ENCODE data around the gene OR2L8.
A peak's percentile ranks its signal among the peaks of the same experiment; 100 is the strongest.
"Not testable (repeated sequence)": the region's sequence is repeated elsewhere in the genome, so short reads cannot be mapped to it uniquely, and the experiment has no call there.

Gene OR2L8

GRCh38 chr1:247936965-247937734 lies 11.5 kb upstream of the OR2L8 start:
- H3K36me3 Mint-ChIP-seq; H3K27me3 Mint-ChIP-seq; H3K27ac Mint-ChIP-seq; H3K9me3 Mint-ChIP-seq (ENCODE audit: low read depth); H3K4me1 Mint-ChIP-seq (ENCODE audit: low read depth): not testable (repeated sequence)
- H3K4me3 Mint-ChIP-seq, result peak overlapping the region; percentile 81

GRCh38 chr1:247942624-247943023 lies 6.0 kb upstream of the OR2L8 start:
- Mint-ChIP-seq H3K27ac (no peak overlapping the region), H3K9me3 (ENCODE audit: low read depth) (no peaks in the 10 kb centered on the region), H3K4me1 (ENCODE audit: low read depth) (no peaks in the 10 kb centered on the region), H3K27me3 (peaks cover 5% of the 10 kb centered on the region), H3K4me3 (no peak overlapping the region), H3K36me3 (no peaks in the 10 kb centered on the region)

GRCh38 chr1:247953408-247953807 lies 4.8 kb downstream of the OR2L8 start:
- Mint-ChIP-seq H3K4me1 (ENCODE audit: low read depth) (no peaks in the 10 kb centered on the region), H3K4me3 (no peak overlapping the region), H3K9me3 (ENCODE audit: low read depth) (peaks cover 4% of the 10 kb centered on the region), H3K36me3 (no peaks in the 10 kb centered on the region), H3K27me3 (no peaks in the 10 kb centered on the region), H3K27ac (no peak overlapping the region)

DNA sequence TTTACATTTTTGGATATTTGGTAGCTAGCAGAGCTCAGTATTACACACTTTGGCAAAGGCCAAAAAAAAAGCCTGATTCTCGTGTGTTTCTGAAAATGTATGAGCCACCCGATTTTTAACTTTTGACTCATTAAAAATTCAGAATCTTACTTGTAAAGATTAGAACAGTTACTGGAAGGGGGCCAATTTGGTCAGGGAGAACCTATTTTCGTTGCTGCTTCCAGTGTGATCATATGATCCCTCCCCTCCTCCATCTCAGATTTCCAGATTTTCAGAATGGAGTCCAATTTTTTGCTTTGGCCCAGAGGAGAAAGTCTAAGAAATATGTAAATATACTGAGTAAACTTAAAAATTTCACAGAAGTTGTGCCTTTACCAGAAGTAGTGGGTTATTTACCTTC lies 13.1 kb downstream of the OR2L8 start:
- Mint-ChIP-seq H3K4me1 (ENCODE audit: low read depth) (no peaks in the 10 kb centered on the region), H3K4me3 (no peak overlapping the region), H3K27me3 (peaks cover 6% of the 10 kb centered on the region), H3K36me3 (peaks cover 5% of the 10 kb centered on the region), H3K9me3 (ENCODE audit: low read depth) (peaks cover 14% of the 10 kb centered on the region), H3K27ac (no peak overlapping the region)

- H3K36me3 Mint-ChIP-seq, result peaks cover 5% of the 10 kb centered on the region
- H3K4me3 Mint-ChIP-seq, result no peak overlapping the region
- H3K27ac Mint-ChIP-seq, result no peak overlapping the region
- H3K27me3 Mint-ChIP-seq, result peaks cover 6% of the 10 kb centered on the region
- no peaks in the 10 kb centered on the region for H3K4me1 Mint-ChIP-seq (ENCODE audit: low read depth)
- H3K9me3 Mint-ChIP-seq (ENCODE audit: low read depth), result peaks cover 11% of the 10 kb centered on the region
Measured at GRCh38 chr1:247962911-247963588, 14.4 kb downstream of the OR2L8 start.

DNA sequence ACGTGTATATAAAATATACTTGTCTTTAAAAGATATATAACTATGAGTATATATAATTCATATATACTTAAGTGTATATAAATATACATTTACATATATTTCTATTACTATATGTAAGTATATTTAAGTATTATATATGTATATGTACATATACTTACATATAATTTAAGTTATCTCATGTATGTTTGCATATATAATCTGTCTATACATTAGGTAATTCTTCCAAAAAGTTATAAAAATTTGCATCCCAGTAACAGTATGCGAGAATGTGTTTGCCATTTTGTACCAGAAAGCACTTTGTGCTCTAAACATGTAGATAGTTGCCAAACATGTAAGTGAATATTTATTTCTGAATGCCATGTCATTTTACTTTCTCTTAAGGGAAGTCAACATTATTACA lies 16.3 kb downstream of the OR2L8 start, which contains the start of gene OR2AK2:
Gene OR2AK2 (plus strand): TSS at position 301 of the 400 bp plus-strand sequence. CDS start 144 bp downstream, outside the sequence.
- Mint-ChIP-seq H3K36me3 (peaks cover 3% of the 10 kb centered on the region), H3K27ac (no peak within 1 kb of the TSS), H3K9me3 (ENCODE audit: low read depth) (peaks cover 6% of the 10 kb centered on the region), H3K27me3 (peaks cover 6% of the 10 kb centered on the region), H3K4me3 (no peak within 1 kb of the TSS), H3K4me1 (ENCODE audit: low read depth) (no peaks in the 10 kb centered on the region)

- no peak overlapping the region for H3K27ac Mint-ChIP-seq
Measured at GRCh38 chr1:247966532-247967204, 18.0 kb downstream of the OR2L8 start.

DNA sequence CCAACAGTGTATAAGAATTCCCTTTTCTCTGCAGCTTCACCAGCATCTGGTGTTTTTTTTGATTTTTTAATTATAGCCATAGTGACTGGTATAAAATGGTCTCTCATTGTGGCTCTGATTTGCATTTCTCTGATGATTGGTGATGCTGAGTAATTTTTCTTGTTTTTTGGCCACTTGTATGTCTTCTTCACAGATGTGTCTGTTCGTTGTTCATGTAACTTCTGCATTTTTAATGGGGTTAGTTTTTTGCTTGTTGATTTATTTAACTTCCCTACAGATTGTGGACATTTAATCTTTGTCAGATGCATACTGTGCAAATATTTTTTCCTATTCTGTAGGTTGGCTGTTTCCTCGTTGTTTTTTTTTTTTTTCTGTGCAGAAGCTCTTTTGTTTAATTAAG lies 44.3 kb downstream of the OR2L8 start:
- peaks cover 2% of the 10 kb centered on the region for H3K27me3 Mint-ChIP-seq
- H3K27ac Mint-ChIP-seq, result no peak overlapping the region
- no peaks in the 10 kb centered on the region for H3K4me1 Mint-ChIP-seq (ENCODE audit: low read depth)
- H3K9me3 Mint-ChIP-seq (ENCODE audit: low read depth), result no peaks in the 10 kb centered on the region
- peaks cover 2% of the 10 kb centered on the region for H3K36me3 Mint-ChIP-seq
- no peak overlapping the region for H3K4me3 Mint-ChIP-seq

More at GRCh38 chr1:247966532-247967204, 18.0 kb downstream of the OR2L8 start:
- H3K4me3 Mint-ChIP-seq, result no peak overlapping the region
- H3K4me1 Mint-ChIP-seq (ENCODE audit: low read depth), result no peaks in the 10 kb centered on the region
- H3K27me3 Mint-ChIP-seq, result no peaks in the 10 kb centered on the region
- H3K36me3 Mint-ChIP-seq, result no peaks in the 10 kb centered on the region
- peaks cover 2% of the 10 kb centered on the region for H3K9me3 Mint-ChIP-seq (ENCODE audit: low read depth)

DNA sequence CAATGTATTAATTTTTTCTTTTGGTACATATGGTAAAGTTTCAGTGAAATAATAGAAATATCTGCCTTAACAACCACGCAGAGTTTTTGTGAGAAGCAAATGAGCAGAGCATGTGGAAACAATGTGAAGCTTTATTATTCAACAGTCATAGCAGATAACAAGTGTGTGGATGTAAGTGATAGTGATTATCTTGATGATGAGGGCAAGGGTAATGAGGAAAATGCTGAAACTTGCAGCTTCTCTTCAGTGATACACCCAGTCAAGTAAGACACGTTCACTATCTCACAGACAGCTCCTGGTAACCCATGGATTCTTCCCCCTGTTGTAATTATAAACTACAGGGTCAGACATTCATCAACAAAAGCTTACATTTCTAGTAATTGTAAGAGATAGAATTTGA lies 50.2 kb downstream of the OR2L8 start:
- H3K4me3 Mint-ChIP-seq, result no peak overlapping the region
- H3K27me3 Mint-ChIP-seq, result no peaks in the 10 kb centered on the region
- H3K9me3 Mint-ChIP-seq (ENCODE audit: low read depth), result no peaks in the 10 kb centered on the region
- H3K4me1 Mint-ChIP-seq (ENCODE audit: low read depth), result no peaks in the 10 kb centered on the region
- peaks cover 2% of the 10 kb centered on the region for H3K36me3 Mint-ChIP-seq
- no peak overlapping the region for H3K27ac Mint-ChIP-seq
